Endothelial cell of umbilical vein (primary cell): ENCODE data around the gene RPLP1. TPM values are rescaled to one million over a fixed set of nuclear protein-coding genes. Genes with fewer than 3 reads are reported as not detected.
A peak's percentile ranks its signal among the peaks of the same experiment; 100 is the strongest.

Experiments
- BruUV-seq: library from RNA; stranded (reverse); fragments of 400-500 nt; replicated peaks from 2 replicates; lab custom pipeline; 2021; lab: Mats Ljungman, UMichigan
- CTCF ChIA-PET: fragments of 300-600, 350-600 bp; sonication (Branson Sonifier 250); formaldehyde crosslinking; loops from one replicate; lab custom pipeline; 2021; ENCODE audit warnings: antibody characterized with exemption, inconsistent platforms; lab: Charles Lee
- POLR2A ChIA-PET: fragments of 300-600, 350-600 bp; sonication (Branson Sonifier 250); formaldehyde crosslinking; loops from one replicate; lab custom pipeline; 2021; ENCODE audit warnings: antibody characterized with exemption, inconsistent platforms; lab: Charles Lee
- DNase-seq: peaks from one replicate; pipeline ENCODE4 v3.0.0-alpha.2; 2011; ENCODE audit warnings: low read depth, low spot score
- FAIRE-seq: peaks from 2 replicates; lab custom pipeline; 2011; peaks lifted over from hg19 to GRCh38; lab: Jason Lieb, UNC
- H2AFZ ChIP-seq: 2 replicates; pipeline ENCODE4 v1.6.0; 2012; ENCODE audit warnings: low read depth, low read length, control low read depth, inconsistent platforms
- H3K27ac ChIP-seq: 2 replicates; pipeline ENCODE4 v1.5.1; 2011; ENCODE audit warnings: low read depth, mild to moderate bottlenecking, control low read depth, low read length, moderate library complexity; ENCODE audit not compliant: insufficient read depth
- H3K27me3 ChIP-seq, 2 experiments: 2 replicates each; pipeline versions ENCODE4 v1.6.0 to v1.6.1; 2011; ENCODE audit warnings: low read length in 2 of 2, mixed read lengths in 1 of 2; ENCODE audit not compliant: control insufficient read depth in 2 of 2, insufficient read depth in 2 of 2
- H3K36me3 ChIP-seq, 2 experiments: 2 replicates in 1 of 2; 3 replicates in 1 of 2; pipeline ENCODE4 v1.5.1; 2011; ENCODE audit warnings: low read length in 2 of 2, mild to moderate bottlenecking in 1 of 2, moderate library complexity in 1 of 2; ENCODE audit not compliant: control insufficient read depth in 2 of 2, insufficient read depth in 2 of 2; ENCODE audit errors: extremely low read depth in 1 of 2
- H3K4me1 ChIP-seq: 3 replicates; pipeline ENCODE4 v1.5.1; 2011; ENCODE audit warnings: mild to moderate bottlenecking, low read length; ENCODE audit not compliant: control insufficient read depth, insufficient read depth; ENCODE audit errors: extremely low read depth
- H3K4me2 ChIP-seq: 2 replicates; pipeline ENCODE4 v1.6.1; 2011; ENCODE audit warnings: low read length, control low read depth, mixed read lengths; ENCODE audit not compliant: insufficient read depth
- H3K4me3 ChIP-seq, 3 experiments: fragments of 200-600 bp in 1 of 3; sonication (generic), shearing (Covaris generic) in 1 of 3; replicated peaks in 1 of 3; 2 replicates each; pipeline ENCODE4 v1.5.1; 2011 to 2016; ENCODE audit warnings: control low read depth in 3 of 3, low read length in 3 of 3, mild to moderate bottlenecking in 2 of 3, inconsistent platforms in 1 of 3, low read depth in 1 of 3, moderate library complexity in 1 of 3; ENCODE audit not compliant: insufficient read depth in 1 of 3
- H3K79me2 ChIP-seq: 2 replicates; pipeline ENCODE4 v1.6.0; 2012; ENCODE audit warnings: low read length, inconsistent platforms; ENCODE audit not compliant: control insufficient read depth, insufficient read depth
- H3K9ac ChIP-seq: replicated peaks from 2 replicates; pipeline ENCODE3; 2011; ENCODE audit warnings: low read length, control low read depth; ENCODE audit not compliant: insufficient read depth; ENCODE audit errors: extremely low read depth
- H3K9me1 ChIP-seq: replicated peaks from 3 replicates; pipeline ENCODE4 v1.6.0; 2011; ENCODE audit warnings: mild to moderate bottlenecking, low read length; ENCODE audit not compliant: control insufficient read depth, insufficient read depth; ENCODE audit errors: extremely low read depth
- H3K9me3 ChIP-seq: replicated peaks from 2 replicates; pipeline ENCODE4 v1.5.1; 2012; ENCODE audit warnings: low read length, inconsistent platforms; ENCODE audit not compliant: control insufficient read depth, insufficient read depth
- H4K20me1 ChIP-seq: replicated peaks from 2 replicates; pipeline ENCODE3; 2011; ENCODE audit warnings: mild to moderate bottlenecking, low read length; ENCODE audit not compliant: control insufficient read depth, insufficient read depth; ENCODE audit errors: extremely low read depth
- EZH2 ChIP-seq: IDR thresholded peaks from 2 replicates; pipeline ENCODE4 v1.6.1; 2012; ENCODE audit warnings: borderline replicate concordance, low read depth, mild to moderate bottlenecking, moderate library complexity, low read length, inconsistent platforms; ENCODE audit not compliant: severe bottlenecking
- FOS ChIP-seq: IDR thresholded peaks from 2 replicates; pipeline ENCODE4 v1.6.1; 2011; ENCODE audit warnings: mild to moderate bottlenecking, low read length, moderate library complexity, borderline replicate concordance; ENCODE audit not compliant: insufficient read depth
- GATA2 ChIP-seq: IDR thresholded peaks from 2 replicates; pipeline ENCODE4 v1.7.0; 2011; ENCODE audit warnings: low read depth, mild to moderate bottlenecking, moderate library complexity, mixed read lengths, low read length; ENCODE audit not compliant: insufficient read length, insufficient read depth
- JUN ChIP-seq: IDR thresholded peaks from 2 replicates; pipeline ENCODE4 v1.6.1; 2011; ENCODE audit warnings: borderline replicate concordance, low read depth; ENCODE audit not compliant: insufficient read length, insufficient read depth
- MYC ChIP-seq: IDR thresholded peaks from one replicate; pipeline ENCODE4 v1.6.1; 2011; ENCODE audit warnings: mild to moderate bottlenecking, low read depth, low read length
- POLR2A ChIP-seq: IDR thresholded peaks from 2 replicates; pipeline ENCODE4 v1.6.1; 2012; ENCODE audit warnings: low read depth, mild to moderate bottlenecking, control low read depth, low read length
- POLR2AphosphoS5 ChIP-seq: IDR thresholded peaks from 2 replicates; pipeline ENCODE4 v1.6.1; 2012; ENCODE audit warnings: low read depth, mild to moderate bottlenecking, control low read depth, low read length, moderate library complexity; ENCODE audit not compliant: insufficient read depth
- dilution Hi-C: fragments of 300-500 bp; cut with MboI; formaldehyde crosslinking; loops from one replicate; pipeline ENCODE4 v1.15.0; 2019; ENCODE audit warnings: low sequenced_read_pairs; ENCODE audit not compliant: extremely low pct_ligation_motif_present
- intact Hi-C: fragments of 100-400 bp; cut with micrococcal nuclease; formaldehyde crosslinking; loops from one replicate; pipeline ENCODE4 v1.10.0; 2022
- polyA plus RNA-seq, 4 experiments: library from polyadenylated mRNA; depleted of rRNA in 3 of 4; stranded (reverse) in 3 of 4; unstranded in 1 of 4; fragments of >200 nt; gene quantifications; 2 replicates each; pipeline versions ENCODE4 v1.2.1 to v1.2.3, GENCODE V29; 2011 to 2012; ENCODE audit warnings: missing spikeins in 1 of 4
- total RNA-seq: library from RNA; stranded (reverse); gene quantifications from 2 replicates; pipeline ENCODE4 v1.2.3, GENCODE V29; 2021
- TF ChIP-seq, protein P1 (sequence below): IDR thresholded peaks from 2 replicates; pipeline ENCODE4 v1.6.1; 2011; ENCODE audit not compliant: insufficient read depth, insufficient read length
- TF ChIP-seq, protein P2 (sequence below), 2 donors: IDR thresholded peaks; 1 replicate in 1 of 2; 2 replicates in 1 of 2; pipeline ENCODE4 v1.5.1; 2011; ENCODE audit warnings: low read length in 2 of 2, mild to moderate bottlenecking in 2 of 2, moderate library complexity in 2 of 2, control low read depth in 1 of 2, inconsistent platforms in 1 of 2, low read depth in 1 of 2; ENCODE audit not compliant: insufficient read depth in 1 of 2; ENCODE audit errors: extremely low read depth in 1 of 2

RPLP1 gene
- total and polyA plus RNA-seq, 2 donors (not counting 3 experiments of a cell fraction or from before 2014, with no cell fraction given) = 1,603 to 2,985 TPM

DNA sequence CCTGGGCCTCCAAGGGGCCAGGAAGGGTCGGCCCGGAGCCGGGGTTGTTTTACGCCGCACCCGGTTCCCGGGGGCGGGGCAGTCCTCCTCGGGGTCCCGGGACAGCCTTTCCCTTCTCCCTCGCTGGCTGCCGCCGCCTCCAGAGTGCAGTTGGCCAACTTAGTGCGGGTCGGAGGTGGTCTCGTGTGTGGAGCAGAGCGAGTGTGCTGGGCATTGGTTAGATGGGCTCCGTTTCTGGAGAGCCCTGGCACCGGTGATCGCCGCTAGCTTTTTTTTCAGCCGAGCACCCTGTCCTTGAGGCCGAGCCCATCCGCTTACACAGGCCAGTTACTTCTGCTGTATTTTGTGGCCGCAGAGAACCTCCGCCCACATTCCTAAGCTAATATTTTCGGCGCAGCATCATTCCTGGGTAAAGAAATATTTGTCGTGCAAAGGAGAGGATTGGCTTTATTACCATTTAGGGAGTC lies 37.9 kb upstream of the RPLP1 start:
- Histone ChIP-seq H2AFZ (peak overlapping the region; percentile 92), H3K4me1 (peaks cover 17% of the 10 kb centered on the region), H3K79me2 (peaks cover 49% of the 10 kb centered on the region), H3K9ac (peak overlapping the region; percentile 89), H3K4me3 (peak overlapping the region; percentile 93 to 94 (median 93)), H3K9me3 (no peaks in the 10 kb centered on the region), H3K27me3 (no peaks in the 10 kb centered on the region), H4K20me1 (no peaks in the 10 kb centered on the region), H3K4me2 (peak overlapping the region; percentile 91), H3K27ac (peak overlapping the region; percentile 54), H3K9me1 (no peaks in the 10 kb centered on the region), H3K36me3 (peaks cover 0 to 3% of the 10 kb centered on the region in 2 experiments)
- TF ChIP-seq POLR2A = no peak
- peak; percentile 1 for TF ChIP-seq POLR2AphosphoS5
- ChIA-PET POLR2A (interaction anchor here (0.6 to 2.2 kb wide), 3 partner anchors 28 to 261 kb away, joined by 3 to 12 read pairs (median 4); partner anchors contain the start of gene RPLP1), CTCF (interaction anchor here (0.7 to 1.4 kb wide), 8 partner anchors 9 to 356 kb away, joined by 3 to 7 read pairs (median 4); partner anchors contain the start of gene RPLP1)
- DNase-seq (peak; percentile 65), FAIRE-seq (peak; percentile 89)
- intact Hi-C loops (loop anchor here (1.0 to 2.0 kb wide), 3 partner anchors 38 to 355 kb away; partner anchors contain the start of genes GLCE and RPLP1), dilution Hi-C loops (no loop called here)
- TSS peak; percentile 33 for BruUV-seq

DNA sequence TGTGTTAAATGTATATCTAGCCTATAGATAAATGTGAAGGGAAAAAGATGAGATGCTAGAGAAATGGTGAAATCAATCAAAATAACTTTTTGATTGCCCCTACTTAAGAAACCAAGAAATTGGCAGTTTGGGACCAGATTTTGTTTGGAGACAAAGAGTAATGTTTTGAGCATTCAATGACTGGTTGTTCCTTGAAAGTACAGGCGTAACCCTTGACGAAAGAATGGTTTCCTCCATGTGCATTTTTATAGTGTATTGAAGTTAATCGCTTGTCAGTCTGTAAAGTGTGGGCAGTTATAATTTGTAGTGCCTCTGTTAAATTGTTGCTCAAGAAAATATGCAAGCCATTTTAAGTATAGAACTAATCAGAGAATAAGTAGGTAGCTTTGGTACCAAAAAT lies 37.2 kb upstream of the RPLP1 start:
- ChIA-PET POLR2A (interaction anchor here (0.6 to 2.2 kb wide), 2 partner anchors 28 to 37 kb away, joined by 4 to 12 read pairs; partner anchors contain the start of gene RPLP1), CTCF (interaction anchor here (1.1 to 1.4 kb wide), 4 partner anchors 9 to 51 kb away, joined by 3 to 6 read pairs (median 4); partner anchors contain the start of gene RPLP1)
- BruUV-seq = TSS peak; percentile 58
- Histone ChIP-seq H3K9ac (peak overlapping the region; percentile 89), H3K4me3 (peak overlapping the region; percentile 93 to 94 (median 93)), H2AFZ (peak overlapping the region; percentile 28), H3K4me2 (peak overlapping the region; percentile 91), H3K9me3 (no peaks in the 10 kb centered on the region), H3K27ac (peak overlapping the region; percentile 54), H3K9me1 (no peaks in the 10 kb centered on the region), H3K36me3 (peaks cover 0 to 3% of the 10 kb centered on the region in 2 experiments), H3K27me3 (no peaks in the 10 kb centered on the region), H3K4me1 (peaks cover 17% of the 10 kb centered on the region), H3K79me2 (peaks cover 55% of the 10 kb centered on the region), H4K20me1 (no peaks in the 10 kb centered on the region)
- TF ChIP-seq, protein P1, sequence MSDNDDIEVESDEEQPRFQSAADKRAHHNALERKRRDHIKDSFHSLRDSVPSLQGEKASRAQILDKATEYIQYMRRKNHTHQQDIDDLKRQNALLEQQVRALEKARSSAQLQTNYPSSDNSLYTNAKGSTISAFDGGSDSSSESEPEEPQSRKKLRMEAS = no peak
- TF ChIP-seq MYC (no peak), GATA2 (no peak), POLR2A (no peak), EZH2 (no peak), JUN (no peak), FOS (no peak), POLR2AphosphoS5 (no peak)
- TF ChIP-seq, protein P2, sequence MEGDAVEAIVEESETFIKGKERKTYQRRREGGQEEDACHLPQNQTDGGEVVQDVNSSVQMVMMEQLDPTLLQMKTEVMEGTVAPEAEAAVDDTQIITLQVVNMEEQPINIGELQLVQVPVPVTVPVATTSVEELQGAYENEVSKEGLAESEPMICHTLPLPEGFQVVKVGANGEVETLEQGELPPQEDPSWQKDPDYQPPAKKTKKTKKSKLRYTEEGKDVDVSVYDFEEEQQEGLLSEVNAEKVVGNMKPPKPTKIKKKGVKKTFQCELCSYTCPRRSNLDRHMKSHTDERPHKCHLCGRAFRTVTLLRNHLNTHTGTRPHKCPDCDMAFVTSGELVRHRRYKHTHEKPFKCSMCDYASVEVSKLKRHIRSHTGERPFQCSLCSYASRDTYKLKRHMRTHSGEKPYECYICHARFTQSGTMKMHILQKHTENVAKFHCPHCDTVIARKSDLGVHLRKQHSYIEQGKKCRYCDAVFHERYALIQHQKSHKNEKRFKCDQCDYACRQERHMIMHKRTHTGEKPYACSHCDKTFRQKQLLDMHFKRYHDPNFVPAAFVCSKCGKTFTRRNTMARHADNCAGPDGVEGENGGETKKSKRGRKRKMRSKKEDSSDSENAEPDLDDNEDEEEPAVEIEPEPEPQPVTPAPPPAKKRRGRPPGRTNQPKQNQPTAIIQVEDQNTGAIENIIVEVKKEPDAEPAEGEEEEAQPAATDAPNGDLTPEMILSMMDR (IDR thresholded peaks at IDR 0.05; ENCODE audit: extremely low read depth in 1 of 2, insufficient read depth in 1 of 2, low read depth in 1 of 2, low read length in 2 of 2) = no peak
- FAIRE-seq = no peak
- dilution Hi-C loops = no loop called here
- DNase-seq = peak; percentile 8
- intact Hi-C loops = loop anchor here (2.0 kb wide), 1 partner anchor 255 kb away; the partner anchor contains the start of gene GLCE
